HG03342 (cell line): ENCODE results near the gene CUEDC1.

Source experiments
- ATAC-seq: cut with Tn5 transposase; IDR thresholded peaks from one replicate; pipeline ENCODE4 v1.9.1; 2021; ENCODE audit warnings: mild to moderate bottlenecking, moderate library complexity; ENCODE audit not compliant: unreplicated experiment

Gene CUEDC1

GRCh38 chr17:57900991-57901743, 54.0 kb downstream of the CUEDC1 start:
- no peak for ATAC-seq

GRCh38 chr17:57899822-57900221, 55.4 kb downstream of the CUEDC1 start:
- ATAC-seq = no peak

- no peak for ATAC-seq
These were observed 55.8 kb downstream of the CUEDC1 start for GRCh38 chr17:57899391-57899790.

GRCh38 chr17:57898487-57899311, 56.5 kb downstream of the CUEDC1 start:
- no peak for ATAC-seq

- no peak for ATAC-seq
These were observed 59.7 kb downstream of the CUEDC1 start for GRCh38 chr17:57895382-57896060.

GRCh38 chr17:57894848-57895247, 60.4 kb downstream of the CUEDC1 start:
- ATAC-seq = no peak

- ATAC-seq = no peak
These were observed 62.2 kb downstream of the CUEDC1 start for GRCh38 chr17:57892820-57893595.

- no peak for ATAC-seq
These were observed 62.9 kb downstream of the CUEDC1 start for GRCh38 chr17:57892146-57892819.

- no peak for ATAC-seq
These were observed 64.4 kb downstream of the CUEDC1 start for GRCh38 chr17:57890857-57891232.

GRCh38 chr17:57889892-57890856, 65.0 kb downstream of the CUEDC1 start:
- no peak for ATAC-seq

GRCh38 chr17:57889252-57889651, 66.0 kb downstream of the CUEDC1 start:
- no peak for ATAC-seq

GRCh38 chr17:57888311-57889216, 66.6 kb downstream of the CUEDC1 start:
- ATAC-seq = no peak

GRCh38 chr17:57887161-57887560, 68.1 kb downstream of the CUEDC1 start:
- ATAC-seq = no peak

GRCh38 chr17:57886020-57886419, 69.2 kb downstream of the CUEDC1 start:
- ATAC-seq = no peak

- no peak for ATAC-seq
These were observed 69.9 kb downstream of the CUEDC1 start for GRCh38 chr17:57885148-57885915.

- ATAC-seq = no peak
These were observed 73.3 kb downstream of the CUEDC1 start for GRCh38 chr17:57881783-57882351.

- no peak for ATAC-seq
These were observed 74.1 kb downstream of the CUEDC1 start for GRCh38 chr17:57881143-57881542.
